Testis (tissue), 3 donors: ENCODE results near the gene FAM171A1. TPM values are rescaled to one million over a fixed set of nuclear protein-coding genes. Genes with fewer than 3 reads are reported as not detected.

Source experiments
- DNase-seq: peaks from one replicate; pipeline ENCODE4 v3.0.0-alpha.2; 2019
- H3K27ac ChIP-seq, 2 donors: fragments of 200-600 bp; sonication (generic); one replicate each; pipeline ENCODE4 v1.5.1; 2019
- H3K27me3 ChIP-seq: fragments of 200-600 bp; sonication (generic); one replicate; pipeline ENCODE4 v1.5.1; 2019
- H3K36me3 ChIP-seq: fragments of 200-600 bp; sonication (generic); one replicate; pipeline ENCODE4 v1.5.1; 2017; ENCODE audit warnings: low read depth; ENCODE audit errors: missing control alignments
- H3K4me1 ChIP-seq: fragments of 200-600 bp; sonication (generic); one replicate; pipeline ENCODE4 v1.5.1; 2019
- H3K4me3 ChIP-seq, 2 donors: fragments of 200-600 bp; sonication (generic); one replicate each; pipeline ENCODE4 v1.5.1; 2017 to 2019
- H3K9me3 ChIP-seq: fragments of 200-600 bp; sonication (generic); one replicate; pipeline ENCODE4 v1.5.1; 2017
- POLR2A ChIP-seq: fragments of 450-650 bp; IDR thresholded peaks from one replicate; pipeline ENCODE4 v1.6.1; 2017; ENCODE audit warnings: antibody characterized with exemption, mild to moderate bottlenecking, moderate library complexity
- WGBS, 2 donors: methylation state at CpG; one replicate each; pipeline ENCODE4 v1.1.5; 2018; 5-methylcytosine and 5-hydroxymethylcytosine counted together
- intact Hi-C: fragments of 100-400 bp; cut with DNase I; formaldehyde crosslinking; loops from one replicate; pipeline ENCODE4 v1.15.1; 2023; ENCODE audit warnings: low total_unique reads
- polyA plus RNA-seq: library from polyadenylated mRNA; stranded (reverse); fragments of 350-450 nt; fragmentation: Illumina TruSeq; extraction: RNeasy Lipid Tissue Mini Kit (QIAGEN cat#74804); gene quantifications from one replicate; pipeline ENCODE4 v1.2.3, GENCODE V29; 2014; ENCODE audit warnings: low read depth, low replicate concordance; ENCODE audit not compliant: insufficient read depth
- total RNA-seq, 2 donors: library from RNA; depleted of rRNA; stranded (reverse); fragments of >200 nt; gene quantifications; one replicate each; pipeline ENCODE4 v1.2.3, GENCODE V29; 2016
- TF ChIP-seq, protein P1 (sequence below), 3 experiments: fragments of 450-650 bp in 2 of 3; fragments of 200-600 bp in 1 of 3; sonication (generic) in 1 of 3; IDR thresholded peaks; one replicate each; pipeline ENCODE4 v1.5.1; 2016 to 2019; ENCODE audit warnings: antibody characterized with exemption in 3 of 3, mild to moderate bottlenecking in 2 of 3, moderate library complexity in 1 of 3

The FAM171A1 gene
- total and polyA plus RNA-seq, 3 donors from 2014 or later = 9.2 to 11.1 (median 10.8) TPM

DNA sequence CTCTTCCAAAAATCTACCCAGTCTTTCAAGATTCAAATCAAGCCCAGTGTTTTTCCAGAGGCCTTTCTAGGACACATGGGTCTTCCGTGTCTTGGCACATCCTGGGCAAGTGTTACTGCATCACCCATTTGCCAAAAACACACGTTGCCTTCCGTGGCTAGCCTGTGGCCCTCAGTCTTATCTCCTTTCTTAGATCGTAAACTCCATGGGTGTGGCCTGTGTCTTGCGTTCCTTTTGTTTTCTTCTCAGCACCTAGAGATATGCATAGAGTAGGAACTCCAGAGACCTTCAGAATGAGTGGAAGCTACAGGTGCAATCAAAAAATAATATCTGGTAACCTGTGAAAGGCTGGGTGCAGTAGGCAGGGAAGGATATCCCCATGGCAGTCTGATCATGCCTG, 146.1 kb downstream of the FAM171A1 start:
- intact Hi-C loops = no loop called here
- no peak for DNase-seq
- Histone ChIP-seq H3K9me3 (no peaks in the 10 kb centered on the region), H3K36me3 (no peaks in the 10 kb centered on the region), H3K27me3 (no peaks in the 10 kb centered on the region), H3K4me3 (no peak overlapping the region), H3K27ac (no peak overlapping the region), H3K4me1 (no peaks in the 10 kb centered on the region)
- 95 to 97% methylated on average over 5 of the region's 5 CpGs for WGBS, 2 donors
- no peak for TF ChIP-seq POLR2A
- TF ChIP-seq, protein P1, sequence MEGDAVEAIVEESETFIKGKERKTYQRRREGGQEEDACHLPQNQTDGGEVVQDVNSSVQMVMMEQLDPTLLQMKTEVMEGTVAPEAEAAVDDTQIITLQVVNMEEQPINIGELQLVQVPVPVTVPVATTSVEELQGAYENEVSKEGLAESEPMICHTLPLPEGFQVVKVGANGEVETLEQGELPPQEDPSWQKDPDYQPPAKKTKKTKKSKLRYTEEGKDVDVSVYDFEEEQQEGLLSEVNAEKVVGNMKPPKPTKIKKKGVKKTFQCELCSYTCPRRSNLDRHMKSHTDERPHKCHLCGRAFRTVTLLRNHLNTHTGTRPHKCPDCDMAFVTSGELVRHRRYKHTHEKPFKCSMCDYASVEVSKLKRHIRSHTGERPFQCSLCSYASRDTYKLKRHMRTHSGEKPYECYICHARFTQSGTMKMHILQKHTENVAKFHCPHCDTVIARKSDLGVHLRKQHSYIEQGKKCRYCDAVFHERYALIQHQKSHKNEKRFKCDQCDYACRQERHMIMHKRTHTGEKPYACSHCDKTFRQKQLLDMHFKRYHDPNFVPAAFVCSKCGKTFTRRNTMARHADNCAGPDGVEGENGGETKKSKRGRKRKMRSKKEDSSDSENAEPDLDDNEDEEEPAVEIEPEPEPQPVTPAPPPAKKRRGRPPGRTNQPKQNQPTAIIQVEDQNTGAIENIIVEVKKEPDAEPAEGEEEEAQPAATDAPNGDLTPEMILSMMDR (IDR thresholded peaks at IDR 0.05) = no peak

DNA sequence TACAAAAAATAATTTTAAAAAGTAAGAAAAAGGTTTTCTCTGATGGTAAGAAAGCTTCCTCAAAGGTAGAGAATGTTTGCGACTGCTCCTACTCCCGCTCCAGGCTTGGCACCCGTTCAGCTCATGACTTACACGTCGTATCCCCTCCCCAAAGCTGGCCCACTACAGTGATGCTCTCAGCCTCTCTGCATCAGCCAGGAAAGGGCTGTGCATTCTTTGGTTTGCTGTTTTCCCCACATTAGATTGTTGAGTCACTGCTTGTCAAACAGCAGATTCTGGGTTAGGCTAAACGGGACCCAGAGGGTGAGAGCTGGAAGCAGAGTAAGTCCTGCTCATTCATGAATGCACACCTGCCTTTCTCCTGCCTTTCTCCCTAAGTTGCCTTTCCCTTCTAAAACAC, 147.9 kb downstream of the FAM171A1 start:
- Histone ChIP-seq H3K27me3 (no peaks in the 10 kb centered on the region), H3K4me3 (no peak overlapping the region), H3K4me1 (no peaks in the 10 kb centered on the region), H3K27ac (no peak overlapping the region), H3K36me3 (no peaks in the 10 kb centered on the region), H3K9me3 (no peaks in the 10 kb centered on the region)
- intact Hi-C loops = no loop called here
- WGBS, 2 donors = 79 to 90% methylated on average over 6 of the region's 6 CpGs
- DNase-seq = no peak
- TF ChIP-seq, protein P1 (IDR thresholded peaks at IDR 0.05) = no peak
- TF ChIP-seq POLR2A = no peak

DNA sequence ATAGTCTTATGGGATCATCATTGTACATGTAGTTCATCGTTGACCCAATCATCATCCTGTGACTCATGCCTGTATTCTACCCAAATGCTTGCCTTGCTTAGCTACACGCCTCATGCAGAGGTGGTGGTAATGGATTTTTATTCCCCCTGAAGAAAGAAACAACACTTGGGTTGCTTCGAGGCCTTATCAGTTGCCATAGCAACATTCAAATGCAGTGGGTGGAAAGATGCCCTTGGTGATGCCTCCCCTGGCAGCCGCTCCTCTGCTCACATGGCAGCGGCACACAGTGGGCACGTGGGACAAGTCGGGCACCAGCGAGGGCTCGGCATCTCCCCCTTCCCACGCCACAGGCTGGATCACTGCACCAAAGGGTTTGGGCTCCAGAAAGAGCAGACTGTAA, 148.6 kb downstream of the FAM171A1 start:
- Histone ChIP-seq H3K27me3 (no peaks in the 10 kb centered on the region), H3K36me3 (no peaks in the 10 kb centered on the region), H3K4me3 (no peak overlapping the region), H3K27ac (no peak overlapping the region), H3K9me3 (no peaks in the 10 kb centered on the region), H3K4me1 (no peaks in the 10 kb centered on the region)
- intact Hi-C loops = no loop called here
- DNase-seq = no peak
- WGBS, 2 donors = 74 to 93% methylated on average over 10 of the region's 10 CpGs
- TF ChIP-seq POLR2A = no peak
- TF ChIP-seq, protein P1 (IDR thresholded peaks at IDR 0.05) = no peak

DNA sequence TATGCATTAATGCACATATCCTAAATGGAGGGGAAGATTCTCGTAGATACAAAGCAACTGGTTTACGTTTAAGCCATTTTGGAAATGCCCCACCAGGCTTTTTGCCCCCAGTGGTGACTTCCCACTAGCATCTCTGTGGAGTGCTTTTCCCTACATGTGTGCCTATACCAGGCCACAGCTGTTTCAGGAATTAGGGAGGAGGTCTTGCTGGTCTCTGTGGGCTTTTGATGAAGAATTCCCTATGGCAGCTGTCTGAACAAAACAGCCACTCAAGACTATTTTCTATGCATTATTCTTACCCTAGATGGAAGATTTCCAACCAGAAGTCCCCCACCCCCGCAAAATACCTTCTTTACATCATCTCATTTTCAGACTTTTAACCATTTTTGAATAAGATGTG, 150.6 kb downstream of the FAM171A1 start:
- no peak overlapping the region for H3K27ac ChIP-seq
- no peaks in the 10 kb centered on the region for H3K4me1 ChIP-seq
- no peaks in the 10 kb centered on the region for H3K9me3 ChIP-seq
- no peak for DNase-seq
- WGBS, 2 donors = 96 to 97% methylated on average over 3 of the region's 3 CpGs
- intact Hi-C loops = no loop called here
- TF ChIP-seq, protein P1 (IDR thresholded peaks at IDR 0.05) = no peak
- TF ChIP-seq POLR2A = no peak
- H3K27me3 ChIP-seq = no peaks in the 10 kb centered on the region
- no peaks in the 10 kb centered on the region for H3K36me3 ChIP-seq
- H3K4me3 ChIP-seq = no peak overlapping the region

DNA sequence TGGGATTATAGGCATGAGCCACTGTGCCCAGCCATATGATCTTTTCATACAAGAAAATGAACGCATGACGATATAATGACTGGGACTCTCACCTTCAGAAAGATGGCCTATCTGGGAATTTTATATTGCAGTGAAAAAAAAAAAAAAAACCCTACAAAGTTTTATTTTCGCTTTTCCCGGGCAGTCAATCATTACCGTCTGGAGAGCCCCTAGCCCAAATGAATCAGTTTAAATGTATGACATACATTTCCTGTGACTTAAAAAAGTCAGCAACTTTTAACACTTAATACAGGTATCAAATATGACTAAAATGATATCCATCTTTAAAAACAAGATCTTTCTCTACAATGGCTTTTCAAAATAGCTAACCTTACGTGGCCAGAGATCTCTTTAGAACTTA, 154.4 kb downstream of the FAM171A1 start:
- WGBS, 2 donors = 96 to 97% methylated on average over 6 of the region's 6 CpGs
- TF ChIP-seq, protein P1 (IDR thresholded peaks at IDR 0.05) = no peak
- no peak for TF ChIP-seq POLR2A

More for the DNA sequence above, 154.4 kb downstream of the FAM171A1 start:
- H3K27ac ChIP-seq = no peak overlapping the region
- H3K36me3 ChIP-seq = no peaks in the 10 kb centered on the region
- no peaks in the 10 kb centered on the region for H3K9me3 ChIP-seq
- DNase-seq = no peak
- no peak overlapping the region for H3K4me3 ChIP-seq
- H3K4me1 ChIP-seq = no peaks in the 10 kb centered on the region
- H3K27me3 ChIP-seq = no peaks in the 10 kb centered on the region
- intact Hi-C loops = no loop called here
